Fibroblast of pulmonary artery (primary cell): ENCODE results near the gene USP54.
A peak's percentile ranks its signal among the peaks of the same experiment; 100 is the strongest.

ENCODE experiments used
- DNase-seq: peaks from one replicate; pipeline ENCODE4 v3.0.0-alpha.2; 2010; ENCODE audit warnings: low read depth
- H3K4me3 ChIP-seq: replicated peaks from 2 replicates; pipeline ENCODE4 v1.5.1; 2011; ENCODE audit warnings: low read depth, mild to moderate bottlenecking, control low read depth, low read length, moderate library complexity
- CTCF ChIP-seq: IDR thresholded peaks from 2 replicates; pipeline ENCODE4 v1.5.1; 2011; ENCODE audit warnings: mild to moderate bottlenecking, control low read depth, low read length, inconsistent platforms; ENCODE audit errors: missing control alignments

Gene USP54

DNA sequence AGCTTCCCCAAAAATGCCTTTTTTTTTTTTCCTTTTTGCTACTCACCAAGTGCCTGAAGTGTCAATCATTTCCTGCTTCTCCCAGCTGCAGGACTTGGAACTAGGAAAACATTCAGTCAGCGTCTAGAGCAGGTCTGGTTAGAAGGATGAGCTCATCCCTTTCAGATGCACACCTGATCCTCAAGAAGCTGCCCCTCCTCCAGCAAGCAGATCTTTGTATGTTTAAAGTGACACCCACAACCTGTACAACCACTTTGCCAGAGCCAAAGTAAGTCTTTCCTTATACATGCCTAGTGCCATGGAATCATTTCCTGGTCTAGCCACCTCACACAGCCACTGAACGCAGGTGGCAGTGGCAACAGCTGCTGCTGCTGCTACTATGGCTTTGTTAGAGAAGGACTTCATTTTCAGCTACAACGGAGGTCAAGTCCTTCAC is 10.4 kb upstream of the USP54 start:
- no peak for TF ChIP-seq CTCF
- no peak overlapping the region for H3K4me3 ChIP-seq
- DNase-seq, result no peak

DNA sequence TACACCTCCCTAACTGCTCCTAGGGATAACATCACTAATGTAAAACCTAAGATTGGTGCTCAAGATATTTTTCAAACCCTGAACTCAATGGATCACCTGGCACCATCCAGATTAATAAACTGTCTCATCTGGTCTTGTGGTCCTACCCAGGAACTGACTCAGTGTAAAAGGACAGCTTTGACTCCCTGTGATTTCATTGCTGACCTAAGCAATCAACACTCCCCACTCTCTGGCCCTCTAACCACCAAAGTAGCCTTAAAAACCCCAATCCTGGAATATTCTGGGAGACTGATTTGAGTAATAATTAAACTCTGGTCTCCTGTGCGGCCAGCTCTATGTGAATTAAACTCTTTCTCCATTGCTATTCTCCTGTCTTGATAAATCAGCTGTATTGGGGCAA is 6.2 kb upstream of the USP54 start:
- no peak for DNase-seq
- no peak for TF ChIP-seq CTCF
- no peak overlapping the region for H3K4me3 ChIP-seq

GRCh38 chr10:73593812-73594211 is 2.7 kb upstream of the USP54 start:
- no peak overlapping the region for H3K4me3 ChIP-seq
- no peak for TF ChIP-seq CTCF
- no peak for DNase-seq

GRCh38 chr10:73593110-73593509 is 2.0 kb upstream of the USP54 start:
- TF ChIP-seq CTCF, result no peak
- no peak for DNase-seq
- no peak overlapping the region for H3K4me3 ChIP-seq

DNA sequence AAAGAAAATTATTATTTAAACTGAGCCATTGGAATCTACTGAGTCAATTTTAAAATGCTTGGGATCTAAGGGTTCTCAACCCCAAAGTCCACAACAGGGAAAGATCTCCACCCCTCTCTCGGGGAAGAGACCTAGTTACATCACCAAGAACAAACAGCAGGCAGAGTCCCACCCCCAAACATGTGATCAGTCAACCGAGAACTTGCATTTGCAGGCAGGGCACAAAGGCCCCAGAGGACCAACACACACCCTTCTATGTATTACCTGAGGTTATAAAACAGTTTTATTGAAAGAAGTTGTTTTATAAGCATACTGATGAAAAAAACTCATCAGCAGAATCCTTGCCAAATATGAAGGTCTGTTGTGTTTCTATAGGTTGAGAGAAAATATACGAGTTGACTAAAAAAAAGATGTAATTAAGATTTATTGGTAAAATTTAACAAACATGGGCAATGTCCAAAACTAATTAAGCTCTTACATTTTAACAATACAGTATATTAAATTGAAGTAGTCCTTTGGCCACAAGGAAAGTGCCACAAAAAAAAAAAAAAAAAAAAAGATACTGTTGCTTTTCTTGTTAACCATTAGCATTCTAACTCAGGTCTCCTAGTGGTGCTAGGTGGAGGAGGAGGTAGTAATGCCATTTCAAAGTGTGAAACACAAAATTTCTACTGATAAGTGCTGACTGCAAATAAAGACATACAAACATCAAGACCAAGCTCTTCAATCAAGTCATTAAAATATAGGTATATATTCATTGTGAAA is 975 bp upstream of the USP54 start:
- DNase-seq, result peak; percentile 64
- no peak overlapping the region for H3K4me3 ChIP-seq
- no peak for TF ChIP-seq CTCF

DNA sequence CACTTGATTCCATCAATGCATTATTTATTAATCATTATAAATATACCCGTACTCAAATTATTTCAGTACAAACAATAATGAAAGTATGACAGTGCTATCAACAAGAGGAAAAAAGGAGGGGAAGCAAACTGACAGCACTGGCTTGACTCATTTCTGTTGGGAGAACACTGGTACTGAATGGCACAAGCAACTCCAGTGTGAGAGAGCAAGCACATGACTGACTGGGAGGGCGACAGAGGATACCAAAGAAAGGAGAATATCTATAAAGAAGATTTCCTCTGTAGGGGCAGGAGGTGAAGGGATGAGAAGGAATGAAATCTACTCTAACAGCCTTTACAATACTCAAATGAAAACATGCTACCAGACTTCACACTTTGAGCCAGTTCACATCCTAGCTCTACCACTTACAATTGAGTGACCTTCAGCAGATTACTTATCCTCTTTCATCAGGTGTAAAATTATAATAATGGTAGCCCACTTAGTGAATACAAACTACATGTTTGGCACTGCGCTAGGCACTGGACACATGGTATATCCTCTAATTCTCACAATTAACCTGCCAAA is 1.5 kb downstream of the USP54 start:
- H3K4me3 ChIP-seq, result no peak overlapping the region

More for the DNA sequence above, 1.5 kb downstream of the USP54 start:
- peak; percentile 57 for DNase-seq
- TF ChIP-seq CTCF, result no peak
